Measurements from ENCODE around the gene AXIN2.
"Not testable (repeated sequence)": the region's sequence is repeated elsewhere in the genome, so short reads cannot be mapped to it uniquely, and the experiment has no call there.

AXIN2 gene

GRCh38 chr17:65535777-65536572 lies 25.5 kb downstream of the AXIN2 start:
- DNase-seq: no peak

- no peak for DNase-seq
These were observed 27.5 kb downstream of the AXIN2 start for GRCh38 chr17:65533852-65534457.

GRCh38 chr17:65533056-65533745 lies 28.2 kb downstream of the AXIN2 start:
- DNase-seq: no peak

- no peak for DNase-seq
These were observed 29.2 kb downstream of the AXIN2 start for GRCh38 chr17:65532101-65532890.

- DNase-seq: no peak
These were observed 30.0 kb downstream of the AXIN2 start for GRCh38 chr17:65531256-65532100.

- DNase-seq: no peak
These were observed 30.8 kb downstream of the AXIN2 start for GRCh38 chr17:65530523-65531255.

- no peak for DNase-seq
These were observed 31.5 kb downstream of the AXIN2 start for GRCh38 chr17:65529761-65530522.

- DNase-seq: no peak
These were observed 32.3 kb downstream of the AXIN2 start for GRCh38 chr17:65529040-65529633.

GRCh38 chr17:65527857-65528591 lies 33.4 kb downstream of the AXIN2 start:
- DNase-seq: no peak

GRCh38 chr17:65527381-65527780 lies 34.1 kb downstream of the AXIN2 start:
- DNase-seq: no peak

GRCh38 chr17:65526854-65527253 lies 34.6 kb downstream of the AXIN2 start:
- DNase-seq: not testable (repeated sequence)

GRCh38 chr17:65523853-65524664 lies 37.4 kb downstream of the AXIN2 start:
- DNase-seq: no peak

- DNase-seq: no peak
These were observed 38.0 kb downstream of the AXIN2 start for GRCh38 chr17:65523411-65523810.

GRCh38 chr17:65522751-65523404 lies 38.6 kb downstream of the AXIN2 start:
- no peak for DNase-seq

- no peak for DNase-seq
These were observed 42.0 kb downstream of the AXIN2 start for GRCh38 chr17:65519462-65519861.

- DNase-seq: no peak
These were observed 43.2 kb downstream of the AXIN2 start for GRCh38 chr17:65518256-65518655.

GRCh38 chr17:65515959-65516948 lies 45.2 kb downstream of the AXIN2 start:
- no peak for DNase-seq

All from Kasumi-1 (cell line).